ENCODE measurements around the gene CAPZA3.
"Not testable (repeated sequence)": the region's sequence is repeated elsewhere in the genome, so short reads cannot be mapped to it uniquely, and the experiment has no call there.

CAPZA3 gene

DNA sequence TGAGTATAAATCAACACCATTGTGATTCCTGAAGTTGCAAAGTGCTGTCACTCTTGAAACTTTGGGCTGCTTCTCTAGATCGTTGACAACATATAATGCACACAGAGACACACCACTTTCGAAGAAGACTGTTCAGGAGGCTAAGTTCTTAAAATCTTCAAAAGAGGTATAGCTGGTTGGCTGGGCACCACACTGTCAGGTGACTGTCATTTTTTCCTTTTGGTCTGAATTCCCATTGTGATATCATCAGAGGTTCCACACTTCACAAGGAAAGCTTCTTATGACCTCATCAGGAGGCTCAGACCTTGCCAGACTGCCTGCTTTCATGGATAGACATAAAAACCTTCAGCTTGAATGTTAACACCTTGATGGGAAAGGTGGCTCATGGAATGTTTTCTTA lies at the start of gene CAPZA3, which contains the start of gene PLCZ1:
CAPZA3 (plus strand) TSS at position 301 of the 400 bp plus-strand sequence. CDS start 150 bp downstream, outside the sequence.
PLCZ1 (minus strand) TSS at position 194 of the 400 bp plus-strand sequence. CDS start 641 bp downstream, outside the sequence.
- no peak for DNase-seq

DNA sequence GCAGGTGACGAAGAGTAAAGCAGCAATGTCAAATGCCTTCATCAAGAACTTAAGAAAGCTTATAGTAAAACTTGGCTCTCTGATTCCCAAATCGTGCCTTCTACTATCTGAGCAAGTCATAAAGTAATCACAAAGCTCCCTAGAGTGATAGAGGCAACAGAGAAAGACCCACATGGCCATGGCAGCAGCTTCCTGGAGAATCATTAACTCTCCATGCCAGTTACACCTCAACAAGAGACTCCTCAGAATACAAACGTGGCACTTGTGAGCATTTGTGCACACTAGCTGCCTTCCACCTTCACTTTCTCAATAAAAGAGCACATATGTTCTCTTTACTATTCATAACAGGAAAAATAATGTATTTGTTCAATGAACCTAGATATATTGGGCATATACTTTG lies 48.1 kb upstream of the CAPZA3 start:
- DNase-seq = no peak

GRCh38 chr12:18690653-18691052 lies 47.3 kb upstream of the CAPZA3 start:
- DNase-seq = no peak

DNA sequence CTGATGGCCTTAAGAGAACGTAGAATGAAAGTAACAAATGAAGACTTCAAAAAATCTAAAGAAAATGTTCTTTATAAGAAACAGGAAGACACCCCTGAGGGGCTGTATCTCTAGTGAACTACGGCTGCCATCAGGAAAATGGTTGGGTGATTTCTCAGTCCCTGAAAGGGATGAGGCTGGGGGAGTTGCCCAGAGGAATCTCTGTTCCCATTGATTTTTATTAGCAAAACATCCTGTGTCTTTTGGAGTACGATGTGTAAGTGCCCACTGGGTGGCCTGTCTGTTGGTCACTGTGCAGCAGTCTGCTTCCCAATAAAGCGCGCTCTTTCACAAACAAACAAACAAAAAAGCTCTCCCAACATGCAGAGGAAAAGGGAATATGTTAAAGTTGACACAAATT lies 43.9 kb upstream of the CAPZA3 start:
- DNase-seq = not testable (repeated sequence)

DNA sequence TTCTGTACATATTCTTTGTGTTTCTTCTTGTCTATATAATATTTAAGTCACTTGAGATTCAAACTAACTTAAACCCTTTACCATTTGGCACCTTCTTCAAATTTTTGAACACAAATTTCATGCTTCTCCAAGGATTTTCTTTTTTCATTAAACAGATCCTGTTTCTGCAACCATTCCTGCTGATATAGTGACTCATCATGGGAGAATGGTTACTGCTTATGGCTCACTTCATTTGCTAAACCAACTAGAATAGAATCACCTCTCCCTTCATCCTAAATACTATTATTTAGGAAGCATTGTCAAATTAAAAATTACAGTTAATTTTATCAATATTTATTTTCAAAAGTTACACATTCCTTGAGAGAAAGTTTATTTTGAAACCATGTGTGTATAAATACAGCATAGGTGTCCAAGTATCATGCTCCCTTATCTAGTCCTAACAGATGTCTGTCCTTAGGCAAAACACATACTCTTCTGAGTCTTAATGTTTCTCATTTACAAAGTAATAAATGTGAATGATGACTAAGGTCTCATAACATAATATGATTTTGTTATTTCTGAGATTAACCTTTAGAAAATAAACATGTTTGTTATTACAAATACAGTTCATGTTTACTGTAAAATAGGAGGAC lies 40.8 kb upstream of the CAPZA3 start:
- DNase-seq = no peak

DNA sequence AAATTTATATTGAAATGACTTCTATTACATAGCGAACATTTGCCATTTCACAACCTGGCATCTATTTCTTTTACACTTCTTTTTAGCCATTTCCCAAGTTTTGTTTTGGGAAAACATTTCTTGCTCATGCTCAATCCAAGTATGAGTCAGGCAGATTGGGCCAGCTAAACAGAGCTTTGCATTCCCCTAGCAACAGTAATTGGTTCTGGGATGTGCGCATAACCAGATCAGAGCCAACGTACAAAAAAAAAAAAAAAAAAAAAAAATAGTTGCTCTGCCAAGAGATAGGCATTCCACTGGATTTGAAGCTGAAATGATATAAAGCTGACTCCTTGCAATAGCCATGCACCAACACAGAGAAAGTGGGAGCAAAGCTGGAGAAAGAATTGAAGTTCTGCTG lies 37.6 kb upstream of the CAPZA3 start:
- no peak for DNase-seq

DNA sequence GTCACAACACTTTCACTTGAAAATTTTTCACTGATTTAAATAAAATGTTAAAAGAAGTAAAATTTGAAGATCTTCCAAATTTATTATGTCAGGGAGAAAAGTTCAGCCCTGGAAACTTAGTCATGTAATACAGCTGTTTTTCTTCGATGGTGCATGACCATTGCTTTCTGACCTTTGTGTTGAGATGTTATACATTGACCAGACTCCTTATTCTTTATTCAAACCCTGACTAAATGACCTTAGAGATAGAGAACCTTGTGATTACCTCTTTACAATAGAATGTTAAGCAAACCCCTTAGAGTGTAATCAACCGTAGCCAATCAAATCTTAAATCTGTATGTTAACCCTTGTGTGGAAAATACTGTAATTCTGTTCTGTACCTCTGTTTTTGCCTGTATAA lies 34.6 kb upstream of the CAPZA3 start:
- no peak for DNase-seq

- no peak for DNase-seq
Observed at GRCh38 chr12:18703911-18704310, 34.0 kb upstream of the CAPZA3 start.

DNA sequence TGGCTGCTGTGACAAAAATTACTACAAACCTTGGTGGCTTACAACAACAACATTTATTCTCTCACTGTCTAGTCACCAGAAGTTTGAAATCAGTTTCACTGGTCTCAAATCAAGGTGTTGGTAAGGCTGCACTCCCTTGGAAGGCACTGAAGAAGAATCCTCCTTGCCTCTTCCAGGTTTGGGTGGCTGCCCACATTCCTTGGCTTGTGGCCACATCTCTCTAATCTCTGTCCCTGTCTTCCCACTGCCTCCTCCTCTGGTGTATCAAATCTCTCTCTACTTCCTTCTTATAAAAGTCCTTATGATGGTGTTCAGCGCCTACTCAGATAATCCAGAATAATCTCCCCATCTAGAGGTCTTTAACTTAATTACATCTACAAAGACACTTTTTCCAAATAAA lies 31.1 kb upstream of the CAPZA3 start:
- DNase-seq = no peak

- no peak for DNase-seq
Observed at GRCh38 chr12:18716236-18716635, 21.7 kb upstream of the CAPZA3 start.

DNA sequence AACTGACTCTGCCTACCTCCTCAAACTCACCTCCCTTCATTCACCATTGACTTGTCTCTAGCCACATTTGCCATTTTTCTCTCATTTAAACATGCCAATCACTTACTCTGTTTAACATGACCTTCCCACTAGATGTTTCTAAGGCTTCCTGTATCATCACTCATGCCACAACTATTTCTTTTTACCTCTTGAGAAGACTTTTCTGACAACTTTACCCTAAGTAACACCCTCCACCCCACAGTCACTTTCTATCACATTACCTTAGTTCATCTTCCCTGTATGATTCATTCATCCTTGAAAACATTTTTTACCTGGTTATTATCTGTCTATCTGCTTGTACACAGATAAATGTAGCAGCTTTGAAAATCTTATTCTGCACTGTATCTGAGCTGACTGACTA lies 19.5 kb upstream of the CAPZA3 start:
- DNase-seq = no peak

- DNase-seq = no peak
Observed at GRCh38 chr12:18719922-18720510, 17.9 kb upstream of the CAPZA3 start.

GRCh38 chr12:18720690-18721089 lies 17.2 kb upstream of the CAPZA3 start:
- no peak for DNase-seq

- no peak for DNase-seq
Observed at GRCh38 chr12:18721452-18721851, 16.5 kb upstream of the CAPZA3 start.

GRCh38 chr12:18723752-18724151 lies 14.2 kb upstream of the CAPZA3 start:
- DNase-seq = no peak

DNA sequence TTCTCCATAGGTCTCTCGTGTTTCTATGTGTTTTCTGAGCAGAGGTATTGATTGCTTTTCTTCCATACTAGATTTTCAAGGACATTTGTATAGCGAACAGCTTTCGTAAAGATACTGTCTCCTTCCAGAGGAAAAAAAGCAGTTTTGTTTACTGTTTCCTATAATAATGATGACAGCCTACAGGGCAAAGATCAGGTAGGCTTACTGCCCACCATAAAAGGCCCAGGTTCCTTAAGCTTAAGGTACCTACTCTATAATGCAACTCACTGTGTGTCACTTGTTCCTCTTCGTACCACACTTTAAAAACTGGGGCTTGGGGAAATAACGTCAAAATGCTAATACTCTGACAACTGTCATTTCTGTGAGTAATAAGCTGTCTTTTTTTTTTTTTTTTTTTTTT lies 6.8 kb upstream of the CAPZA3 start:
- DNase-seq = no peak

GRCh38 chr12:18747895-18748294 lies 10.0 kb downstream of the CAPZA3 start:
- DNase-seq = no peak

DNA sequence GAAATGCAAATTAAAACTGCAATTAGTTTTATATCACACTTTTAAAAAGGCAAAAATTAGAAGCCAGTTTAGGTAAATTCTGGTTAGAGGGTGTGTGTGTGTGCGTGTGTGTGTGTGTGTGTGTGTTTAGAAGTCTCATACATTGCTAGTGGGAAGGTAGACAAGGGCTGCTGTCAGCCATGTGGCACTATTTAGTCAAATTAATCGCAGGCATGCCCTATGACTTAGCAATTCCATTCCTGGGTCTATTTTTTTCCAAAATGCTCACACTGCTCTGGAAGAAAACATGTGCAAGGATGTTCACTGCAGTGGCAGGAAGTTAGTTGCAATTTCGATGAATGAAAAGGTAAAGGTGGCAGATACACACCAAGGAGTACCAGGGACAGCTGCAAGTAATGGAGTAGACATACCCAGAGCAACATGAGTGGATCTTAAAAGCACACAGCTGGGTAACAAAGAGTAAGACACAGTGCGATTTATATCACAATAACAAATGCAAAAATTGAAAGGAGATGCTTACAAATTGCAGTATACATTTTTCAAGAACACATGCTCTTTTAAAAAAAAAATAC lies 11.6 kb downstream of the CAPZA3 start:
- no peak for DNase-seq

GRCh38 chr12:18750085-18750484 lies 12.2 kb downstream of the CAPZA3 start:
- DNase-seq = no peak

- no peak for DNase-seq
Observed at GRCh38 chr12:18751866-18752265, 13.9 kb downstream of the CAPZA3 start.

DNA sequence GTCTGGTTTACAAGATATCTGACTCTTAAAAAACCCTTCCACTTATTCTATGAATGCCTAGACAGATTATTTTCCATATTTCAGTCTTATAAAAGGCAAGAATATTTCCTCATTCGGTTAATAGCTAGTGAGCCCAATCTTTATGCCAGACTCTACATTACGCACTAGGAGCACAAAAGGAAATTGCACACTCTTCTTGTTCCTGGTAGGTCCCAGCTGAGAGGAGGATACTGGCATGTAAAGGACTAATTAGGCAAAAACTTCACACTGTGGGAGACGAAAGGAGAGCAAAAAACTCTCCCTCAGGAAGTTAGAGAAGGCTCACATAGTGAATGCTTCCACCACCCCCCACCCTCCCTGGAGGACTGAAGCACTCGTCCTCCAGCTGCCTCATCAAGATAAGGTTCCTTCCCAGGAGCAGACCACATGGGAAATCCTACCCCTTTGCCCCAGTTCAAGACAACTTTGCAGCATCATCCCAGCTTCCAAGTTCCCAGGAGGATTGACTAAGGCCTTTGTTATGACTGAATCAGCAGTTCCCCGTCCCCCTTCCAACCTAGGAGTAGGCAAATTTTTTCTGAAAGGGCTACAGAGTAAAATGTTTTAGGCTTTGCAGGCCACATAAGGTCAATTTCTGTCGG lies 14.5 kb downstream of the CAPZA3 start:
- no peak for DNase-seq

GRCh38 chr12:18752947-18753346 lies 15.0 kb downstream of the CAPZA3 start:
- no peak for DNase-seq

DNA sequence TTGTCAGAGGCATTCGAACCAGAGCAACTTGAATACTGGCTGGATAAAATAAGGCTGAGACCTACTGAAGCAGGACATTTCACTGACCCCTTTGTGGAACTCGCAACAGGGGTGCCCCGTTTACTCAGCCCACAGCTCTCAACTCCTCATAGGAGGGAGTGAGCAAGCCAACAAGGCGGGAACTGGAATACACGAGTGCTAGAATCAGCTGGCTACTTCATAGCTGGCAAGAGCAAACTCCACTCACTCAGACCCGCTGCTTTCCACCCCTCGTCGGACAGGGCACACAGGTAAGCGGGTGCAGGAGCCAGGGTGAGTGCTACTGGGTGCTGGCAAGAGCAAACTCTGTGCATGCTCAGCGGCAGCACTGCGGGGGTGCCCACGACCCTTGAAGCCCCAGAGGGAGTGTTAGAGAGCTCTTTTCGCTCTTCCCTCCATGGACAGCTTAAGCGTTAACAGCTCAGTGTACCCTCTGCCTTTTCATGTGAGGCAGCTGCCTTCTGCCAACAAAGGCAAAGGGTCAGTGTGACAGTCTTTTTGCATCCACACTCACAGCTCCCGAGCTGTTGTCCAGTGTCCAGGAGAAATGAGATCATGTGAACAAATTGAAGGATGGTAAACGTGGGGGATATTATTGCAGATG lies 15.7 kb downstream of the CAPZA3 start:
- DNase-seq = no peak

Data from activated T-cell treated with anti-CD3 and anti-CD28 coated beads for 4 hours (primary cell).